LHCN-M2 (cell line): ENCODE results near the gene EXOC4. TPM values are rescaled to one million over a fixed set of nuclear protein-coding genes. Genes with fewer than 3 reads are reported as not detected.
A peak's percentile ranks its signal among the peaks of the same experiment; 100 is the strongest.

Experiments used
- DNase-seq: peaks from one replicate; pipeline ENCODE4 v3.0.0-alpha.2; 2012; ENCODE audit warnings: low read depth
- total RNA-seq: library from RNA; depleted of rRNA; stranded (reverse); fragments of >200 nt; gene quantifications from 2 replicates; pipeline ENCODE4 v1.2.3, GENCODE V29; 2014

Gene EXOC4
- total RNA-seq, 1 experiment from 2014 or later: 78.0 TPM

DNA sequence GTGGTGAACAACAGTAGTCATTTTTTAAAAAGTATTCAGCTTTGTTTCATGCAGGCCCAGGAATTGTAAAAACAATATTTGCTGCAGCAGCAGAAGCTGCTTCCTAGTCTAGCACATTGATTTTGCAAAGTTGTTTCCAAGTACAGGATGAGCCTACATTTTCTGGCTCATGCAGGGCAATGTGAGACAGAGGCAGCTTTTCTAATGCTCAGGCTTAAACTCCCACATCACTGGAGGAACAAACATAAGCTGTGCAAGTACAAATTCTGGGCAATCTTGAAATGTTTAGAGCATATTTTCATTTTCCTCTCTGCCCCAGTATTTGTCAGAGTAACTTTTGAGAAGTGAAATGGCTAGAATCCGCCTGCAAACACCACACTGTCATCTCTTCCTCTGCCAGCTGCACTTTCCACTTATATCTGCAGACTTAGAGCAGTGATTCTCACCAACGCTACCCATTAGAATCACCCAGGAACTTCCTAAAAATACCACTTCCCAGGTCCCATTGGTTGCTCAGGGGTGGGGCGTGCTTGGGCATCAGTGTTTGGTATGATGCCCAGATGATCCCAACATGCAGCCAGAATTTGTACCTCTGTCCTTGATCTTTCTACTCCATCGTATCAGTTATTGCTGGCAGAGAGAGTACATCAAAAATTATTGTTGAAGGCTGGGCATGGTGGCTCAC, 570.1 kb downstream of the EXOC4 start:
- no peak for DNase-seq

- no peak for DNase-seq
Observed at GRCh38 chr7:133824132-133824531, 571.3 kb downstream of the EXOC4 start.

GRCh38 chr7:133827707-133828623, 575.1 kb downstream of the EXOC4 start:
- no peak for DNase-seq

DNA sequence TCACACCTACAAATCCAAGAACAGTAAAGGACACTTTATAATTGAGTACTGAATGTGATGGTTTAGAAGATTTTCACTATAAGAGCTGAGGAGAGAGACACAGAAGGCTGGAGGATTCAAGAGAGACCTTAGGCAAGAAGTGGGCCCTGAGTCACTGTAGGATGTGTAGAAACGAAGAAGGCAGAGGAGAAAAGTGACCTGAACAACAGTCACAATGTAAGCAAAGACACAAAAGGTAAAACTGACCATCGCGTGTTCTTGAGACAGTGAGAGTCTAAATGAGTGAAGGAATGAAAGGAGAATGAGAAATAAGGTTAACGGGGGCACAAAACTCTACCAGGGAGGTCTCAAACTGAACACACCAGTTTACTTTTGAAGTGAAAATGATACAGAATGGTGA, 576.0 kb downstream of the EXOC4 start:
- DNase-seq: no peak

GRCh38 chr7:133829336-133829897, 576.5 kb downstream of the EXOC4 start:
- DNase-seq: peak; percentile 30

DNA sequence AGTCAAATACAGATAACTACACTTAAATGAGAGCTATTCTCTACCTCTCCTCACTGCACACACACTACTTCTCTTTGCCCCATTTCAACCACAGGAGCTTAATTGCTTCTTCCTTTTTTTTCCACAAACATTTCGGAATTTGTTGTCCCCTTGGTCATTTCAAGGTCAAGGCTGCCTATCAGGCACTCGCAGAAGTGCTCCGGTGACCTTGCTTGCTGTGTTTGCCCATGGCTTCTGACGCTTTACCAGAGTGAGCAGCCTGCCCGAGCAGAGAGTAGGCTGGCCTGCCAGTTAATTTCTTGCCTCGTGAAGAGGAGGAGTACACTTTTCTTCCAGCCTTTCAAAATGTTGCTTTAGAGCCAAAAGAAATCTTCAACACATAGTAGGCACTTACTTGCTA, 577.2 kb downstream of the EXOC4 start:
- DNase-seq: no peak

DNA sequence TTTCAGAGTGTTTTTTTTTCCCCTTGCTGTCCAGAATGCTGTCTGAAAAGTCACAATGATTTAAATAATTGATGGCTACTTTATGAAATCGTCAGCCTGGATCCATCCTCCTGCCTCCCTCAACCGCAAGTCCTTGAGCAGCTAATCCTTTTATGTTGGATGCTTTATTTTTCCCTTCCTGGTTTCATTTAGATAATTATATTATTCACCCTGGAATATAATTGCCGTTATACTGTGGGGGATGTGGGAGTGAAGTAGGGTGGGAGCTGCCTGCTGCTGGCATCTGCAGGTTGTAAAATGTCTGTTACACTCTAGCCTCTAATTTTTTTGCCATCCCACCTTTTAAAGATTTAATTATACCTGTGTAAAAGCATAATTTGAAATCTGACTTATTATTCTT, 583.8 kb downstream of the EXOC4 start:
- DNase-seq: no peak

GRCh38 chr7:133837224-133837623, 584.3 kb downstream of the EXOC4 start:
- no peak for DNase-seq

- DNase-seq: no peak
Observed at GRCh38 chr7:133839121-133839520, 586.2 kb downstream of the EXOC4 start.

DNA sequence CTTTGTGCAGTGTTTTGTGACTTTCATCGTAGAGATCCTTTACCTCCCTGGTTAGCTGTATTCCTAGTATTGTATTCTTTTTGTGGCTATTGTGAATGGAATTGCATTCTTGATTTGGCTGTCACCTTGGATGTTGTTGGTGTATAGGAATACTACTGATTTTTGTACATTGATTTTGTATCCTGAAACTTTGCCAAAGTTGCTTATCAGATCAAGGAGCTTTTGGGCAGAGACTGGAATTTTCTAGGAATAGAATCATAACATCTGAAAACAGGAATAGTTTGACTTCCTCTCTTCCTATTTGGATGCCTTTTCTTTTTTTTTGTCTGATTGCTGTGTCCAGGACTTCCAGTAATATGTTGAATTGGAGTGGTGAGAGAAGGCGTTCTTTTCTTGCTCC, 590.5 kb downstream of the EXOC4 start:
- DNase-seq: no peak

- peak; percentile 13 for DNase-seq
Observed at GRCh38 chr7:133845005-133845404, 592.1 kb downstream of the EXOC4 start.

DNA sequence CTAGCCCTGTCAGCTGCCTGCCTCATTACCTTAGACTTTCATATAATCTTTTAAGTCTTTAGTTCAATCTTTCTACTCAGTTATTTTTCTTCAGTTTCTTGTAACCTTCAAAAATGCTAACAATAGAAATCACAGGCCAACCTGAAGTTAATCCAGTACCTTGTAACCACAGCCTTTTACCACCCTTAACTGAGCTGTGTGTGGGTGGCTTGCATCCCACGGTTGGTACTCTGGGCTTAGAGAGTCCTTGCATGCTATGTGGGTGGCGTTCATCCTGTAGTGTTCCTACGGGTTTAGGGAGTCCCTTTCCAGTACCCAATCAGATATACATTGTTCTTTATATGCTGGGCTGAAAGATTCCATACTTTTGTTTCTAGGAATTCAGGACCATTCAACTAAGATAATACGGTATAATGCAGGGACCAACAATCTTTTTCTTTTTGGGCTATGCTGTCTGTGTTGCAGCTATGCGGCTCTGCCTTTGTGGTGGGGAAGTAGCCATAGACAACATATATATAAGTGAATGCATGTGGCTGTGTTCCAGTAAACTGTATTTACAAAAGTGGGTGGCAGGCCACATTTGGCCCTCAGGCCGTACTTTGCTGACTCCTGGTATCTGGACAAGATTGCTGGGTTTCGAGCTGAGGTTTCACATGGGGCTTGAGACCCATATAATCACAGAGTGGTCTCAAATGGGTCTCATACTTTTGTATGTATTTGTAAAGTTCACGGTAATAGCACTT, 593.5 kb downstream of the EXOC4 start:
- no peak for DNase-seq

GRCh38 chr7:133850497-133851280, 597.8 kb downstream of the EXOC4 start:
- no peak for DNase-seq

DNA sequence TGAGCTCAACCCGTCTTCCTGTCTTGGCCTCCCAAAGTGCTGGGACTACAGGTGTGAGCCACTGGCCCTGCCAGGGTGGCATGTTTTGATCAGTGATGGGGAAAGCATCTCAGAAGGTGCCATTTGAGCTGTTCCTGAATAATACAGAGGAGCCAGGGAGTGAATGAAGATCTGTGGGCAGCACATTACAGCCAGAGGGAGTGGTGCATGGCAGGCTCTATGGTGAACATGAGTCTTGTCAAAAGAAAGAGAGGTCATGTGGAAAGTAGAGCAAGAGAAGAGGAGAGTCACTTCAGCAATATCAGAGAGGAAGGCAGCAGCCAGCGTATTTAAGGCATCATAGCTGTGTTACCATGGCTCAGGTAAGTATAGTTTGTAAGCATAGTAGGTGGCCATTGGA, 598.5 kb downstream of the EXOC4 start:
- DNase-seq: peak; percentile 19

- DNase-seq: peak; percentile 100
Observed at GRCh38 chr7:133853706-133854276, 600.9 kb downstream of the EXOC4 start.

DNA sequence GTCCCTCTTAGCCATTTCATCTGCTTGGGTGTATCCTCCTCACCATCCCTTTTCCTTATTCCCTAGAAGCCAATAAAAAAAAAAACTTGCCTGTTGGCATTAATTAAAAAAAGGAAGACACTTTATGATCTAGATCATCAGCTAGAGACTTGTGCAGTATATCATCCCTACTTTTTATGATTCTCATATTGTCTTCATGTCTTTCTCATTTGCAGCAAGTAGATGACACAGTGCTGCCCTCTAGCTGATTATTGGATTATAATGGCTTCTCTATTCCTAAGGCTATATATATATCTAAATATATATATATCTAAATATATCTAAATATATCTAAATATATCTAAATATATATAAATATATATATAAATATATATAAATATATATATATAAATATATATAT, 601.9 kb downstream of the EXOC4 start:
- DNase-seq: peak; percentile 77

DNA sequence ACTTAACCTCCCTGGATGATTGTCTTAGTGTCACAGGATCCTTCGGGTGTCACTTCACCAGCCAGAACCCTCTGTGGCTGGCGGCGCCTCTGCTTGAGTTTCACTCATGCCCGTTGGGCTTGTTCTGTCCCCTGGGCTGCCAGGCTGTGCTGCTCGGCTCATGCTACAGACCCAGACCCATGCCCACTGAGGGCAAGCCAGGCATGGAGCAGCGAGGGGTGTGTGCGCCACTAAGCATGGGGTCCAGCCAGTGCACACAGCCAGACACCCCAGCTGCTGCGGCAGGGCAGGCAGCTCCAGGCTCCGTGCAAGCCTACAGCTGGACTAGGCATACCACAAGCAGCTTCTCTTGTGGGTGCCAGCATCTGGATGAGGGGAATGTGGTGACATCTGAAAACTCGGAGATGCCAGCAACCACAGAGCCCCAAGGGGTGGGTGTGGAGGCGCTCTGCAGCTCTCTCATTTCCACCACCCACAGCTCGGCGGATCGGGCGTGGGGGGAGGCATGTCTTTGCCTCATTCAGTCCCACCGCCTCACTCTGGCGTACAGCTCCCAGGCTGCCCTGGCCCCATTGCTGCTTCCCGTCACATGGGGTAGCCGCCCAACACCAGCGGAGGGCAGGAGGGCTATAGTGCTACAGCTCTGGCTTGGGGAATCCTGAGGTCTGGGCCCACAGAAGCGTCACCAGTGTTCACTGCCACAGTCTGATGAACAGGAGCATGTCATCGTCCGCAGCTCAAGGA, 604.7 kb downstream of the EXOC4 start:
- DNase-seq: no peak

- no peak for DNase-seq
Observed at GRCh38 chr7:133858311-133858710, 605.4 kb downstream of the EXOC4 start.

DNA sequence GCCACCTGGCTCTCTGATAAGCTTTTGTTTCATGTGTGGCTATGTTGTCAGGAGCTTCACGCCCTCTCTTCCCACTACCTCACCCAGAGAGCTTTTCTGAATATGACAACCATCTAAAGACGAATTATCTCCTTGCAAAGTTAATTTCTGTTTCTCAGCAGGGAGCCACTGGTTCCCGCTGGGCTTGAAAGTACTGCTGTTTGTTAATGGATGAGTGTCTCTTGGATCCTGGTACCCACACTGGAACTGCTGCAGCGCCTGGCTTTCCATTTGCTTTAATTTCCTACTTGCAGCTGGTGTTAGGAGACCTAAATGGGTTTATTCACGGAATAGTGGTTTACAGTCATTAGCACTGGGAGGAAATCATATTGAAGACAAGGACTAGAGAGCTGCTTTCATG, 606.4 kb downstream of the EXOC4 start:
- no peak for DNase-seq

- DNase-seq: no peak
Observed at GRCh38 chr7:133859871-133860450, 607.1 kb downstream of the EXOC4 start.
